Adrenal gland (tissue), 12 donors: Measurements from ENCODE around the gene SLFN12. TPM values are rescaled to one million over a fixed set of nuclear protein-coding genes. Genes with fewer than 3 reads are reported as not detected.
"Not testable (repeated sequence)": the region's sequence is repeated elsewhere in the genome, so short reads cannot be mapped to it uniquely, and the experiment has no call there.

Source experiments
- DNase-seq, 7 donors: peaks; one replicate each; pipeline ENCODE4 v3.0.0-alpha.2; 2019 to 2020
- H3K27ac ChIP-seq, 5 donors: fragments of 200-600 bp; sonication (generic) in 4 of 5; 1 replicate in 3 of 5; 2 replicates in 2 of 5; pipeline versions ENCODE4 v1.5.1 to v1.8.0; 2016 to 2020; ENCODE audit warnings: mild to moderate bottlenecking in 1 of 5
- H3K27me3 ChIP-seq: fragments of 200-600 bp; 2 replicates; pipeline ENCODE4 v1.8.0; 2021
- H3K36me3 ChIP-seq, 2 donors: fragments of 200-600 bp; replicated peaks in 1 of 2; 1 replicate in 1 of 2; 2 replicates in 1 of 2; pipeline versions ENCODE4 v1.5.1 to v1.8.0; 2018 to 2022
- H3K4me1 ChIP-seq, 2 donors: fragments of 200-600 bp; replicated peaks in 1 of 2; 1 replicate in 1 of 2; 2 replicates in 1 of 2; pipeline versions ENCODE4 v1.5.1 to v1.8.0; 2018 to 2021
- H3K4me3 ChIP-seq, 4 donors: fragments of 200-600 bp; sonication (generic) in 3 of 4; one replicate each; pipeline ENCODE4 v1.5.1; 2016 to 2018
- H3K9me3 ChIP-seq, 3 donors: fragments of 200-600 bp; sonication (generic) in 1 of 3; replicated peaks in 1 of 3; 1 replicate in 2 of 3; 2 replicates in 1 of 3; pipeline versions ENCODE4 v1.5.1 to v1.8.0; 2016 to 2021
- CTCF ChIP-seq, 6 experiments: fragments of 450-650 bp in 4 of 6; fragments of 200-600 bp in 2 of 6; sonication (generic) in 1 of 6; IDR thresholded peaks; 1 replicate in 5 of 6; 2 replicates in 1 of 6; pipeline versions ENCODE4 v1.5.1 to v1.8.0; 2016 to 2021; ENCODE audit warnings: antibody characterized with exemption in 6 of 6, mild to moderate bottlenecking in 2 of 6, moderate library complexity in 1 of 6
- POLR2A ChIP-seq, 2 donors: fragments of 450-650 bp; IDR thresholded peaks; one replicate each; pipeline ENCODE4 v1.6.1; 2017; ENCODE audit warnings: antibody characterized with exemption in 2 of 2, mild to moderate bottlenecking in 2 of 2, moderate library complexity in 1 of 2
- WGBS, 4 donors: extraction: QIAGEN DNeasy Blood & Tissue Kit in 2 of 4; methylation state at CpG; one replicate each; pipeline versions ENCODE4 v1.1.5 to v1.1.7; 2013 to 2017; 5-methylcytosine and 5-hydroxymethylcytosine counted together
- intact Hi-C, 2 donors: fragments of 100-400 bp; cut with DNase I; formaldehyde crosslinking; loops; one replicate each; pipeline versions ENCODE4 v1.14.1 to v1.15.0; 2022 to 2023
- polyA plus RNA-seq, 3 donors: library from polyadenylated mRNA; stranded (reverse); fragments of 200-250 nt in 2 of 3; fragments of 350-450 nt in 1 of 3; fragmentation: Illumina TruSeq in 1 of 3; extraction: RNeasy Lipid Tissue Mini Kit (QIAGEN cat#74804) in 1 of 3; gene quantifications; one replicate each; pipeline ENCODE4 v1.2.3, GENCODE V29; 2013 to 2014
- total RNA-seq, 9 donors: library from RNA; depleted of rRNA in 4 of 9; stranded (reverse); fragments of >200 nt in 4 of 9; fragments of 120-200 nt in 1 of 9; fragmentation: NEBNext Ultra II Directional in 1 of 9; extraction: Animal tissue kit (Norgen Biotek cat#: 25700) in 1 of 9; gene quantifications; one replicate each; pipeline versions ENCODE4 v1.1.0 to v1.2.4, GENCODE V29; 2013 to 2023
- donor health status: healthy with polysubstance abuse.
- donor health status: Bipolar disorder and iron deficiency.
- donor health status: DM: yes; HTN: yes; CAD: no.
- donor health status: DM: no; HTN: no; CAD: no.
- donor health status: DM: no; HTN: no; CAD: no.
- donor health status: DM: yes; HTN: yes; CAD: no.

The SLFN12 gene
- total and polyA plus RNA-seq, 12 donors, result 5.1 to 17.1 (median 12.4) TPM

- Histone ChIP-seq H3K36me3 (no peaks in the 10 kb centered on the region), H3K9me3 (no peaks in the 10 kb centered on the region), H3K27ac (no peak overlapping the region), H3K27me3 (peaks cover 21% of the 10 kb centered on the region), H3K4me3 (no peak overlapping the region), H3K4me1 (no peaks in the 10 kb centered on the region)
- no peak for TF ChIP-seq POLR2A (IDR thresholded peaks at IDR 0.05)
- no peak for TF ChIP-seq CTCF (IDR thresholded peaks at IDR 0.05)
- 57 to 65% (median 61%) methylated on average over 2 of the region's 2 CpGs for WGBS, 4 donors
- intact Hi-C loops, result no loop called here
- DNase-seq, result no peak
Measured at GRCh38 chr17:35476283-35476820, 44.1 kb upstream of the SLFN12 start.

- no peak overlapping the region for H3K27ac ChIP-seq
- H3K9me3 ChIP-seq, result no peaks in the 10 kb centered on the region
- H3K36me3 ChIP-seq, result no peaks in the 10 kb centered on the region
- intact Hi-C loops, result no loop called here
- H3K4me1 ChIP-seq, result no peaks in the 10 kb centered on the region
- no peak for DNase-seq
- H3K27me3 ChIP-seq, result no peaks in the 10 kb centered on the region
- 64 to 75% (median 68%) methylated on average over 4 of the region's 4 CpGs for WGBS, 4 donors
- TF ChIP-seq POLR2A (IDR thresholded peaks at IDR 0.05), result no peak
- no peak for TF ChIP-seq CTCF (IDR thresholded peaks at IDR 0.05)
- no peak overlapping the region for H3K4me3 ChIP-seq
Measured at GRCh38 chr17:35468475-35468874, 36.2 kb upstream of the SLFN12 start.

GRCh38 chr17:35467824-35468223 lies 35.5 kb upstream of the SLFN12 start:
- no peaks in the 10 kb centered on the region for H3K9me3 ChIP-seq
- TF ChIP-seq POLR2A (IDR thresholded peaks at IDR 0.05) (no peak), CTCF (IDR thresholded peaks at IDR 0.05) (no peak)
- WGBS, 4 donors, result 68 to 83% (median 75%) methylated on average over 4 of the region's 4 CpGs
- H3K36me3 ChIP-seq, result no peaks in the 10 kb centered on the region
- no peak overlapping the region for H3K27ac ChIP-seq
- no peaks in the 10 kb centered on the region for H3K27me3 ChIP-seq
- H3K4me1 ChIP-seq, result no peaks in the 10 kb centered on the region
- DNase-seq, result no peak
- intact Hi-C loops, result no loop called here
- no peak overlapping the region for H3K4me3 ChIP-seq

GRCh38 chr17:35460354-35460851 lies 28.1 kb upstream of the SLFN12 start:
- WGBS, 4 donors, result 6 to 22% (median 11%) methylated on average over 11 to 44 of the region's 44 CpGs
- no peaks in the 10 kb centered on the region for H3K36me3 ChIP-seq
- no peaks in the 10 kb centered on the region for H3K4me1 ChIP-seq
- peaks cover 24% of the 10 kb centered on the region for H3K27me3 ChIP-seq
- H3K27ac ChIP-seq, result no peak overlapping the region
- peak overlapping the region in 1 of 4 donors; percentile 41 for H3K4me3 ChIP-seq
- no peaks in the 10 kb centered on the region for H3K9me3 ChIP-seq
- DNase-seq, result peak in 1 of 7 donors; percentile 10
- intact Hi-C loops, result no loop called here
- TF ChIP-seq CTCF (IDR thresholded peaks at IDR 0.05), result no peak
- no peak for TF ChIP-seq POLR2A (IDR thresholded peaks at IDR 0.05)

- DNase-seq, H3K4me3 ChIP-seq, H3K4me1 ChIP-seq, H3K27ac ChIP-seq, intact Hi-C loops, H3K36me3 ChIP-seq, H3K9me3 ChIP-seq: not testable (repeated sequence)
- 74 to 80% (median 77%) methylated on average over 5 of the region's 5 CpGs for WGBS, 4 donors
- peaks cover 22% of the 10 kb centered on the region for H3K27me3 ChIP-seq
Measured at GRCh38 chr17:35454035-35454434, 21.7 kb upstream of the SLFN12 start.
